Ascending aorta (tissue), 2 donors: Measurements from ENCODE around the gene THRB. TPM values are rescaled to one million over a fixed set of nuclear protein-coding genes. Genes with fewer than 3 reads are reported as not detected.

Source experiments
- DNase-seq, 2 donors: peaks; one replicate each; pipeline ENCODE4 v3.0.0-alpha.2; 2019; ENCODE audit warnings: low spot score in 2 of 2
- H3K27ac ChIP-seq, 2 donors: fragments of 200-600 bp; sonication (generic); one replicate each; pipeline ENCODE4 v1.5.1; 2016 to 2017; ENCODE audit warnings: mild to moderate bottlenecking in 1 of 2
- H3K27me3 ChIP-seq: fragments of 200-600 bp; sonication (generic); one replicate; pipeline ENCODE4 v1.5.1; 2017
- H3K36me3 ChIP-seq, 2 donors: fragments of 200-600 bp; sonication (generic); one replicate each; pipeline ENCODE4 v1.5.1; 2016
- H3K4me1 ChIP-seq, 2 donors: fragments of 200-600 bp; sonication (generic); one replicate each; pipeline ENCODE4 v1.5.1; 2016 to 2017; ENCODE audit warnings: mild to moderate bottlenecking in 1 of 2
- H3K4me3 ChIP-seq, 2 donors: fragments of 200-600 bp; sonication (generic); one replicate each; pipeline ENCODE4 v1.5.1; 2016 to 2017; ENCODE audit warnings: mild to moderate bottlenecking in 1 of 2
- H3K9me3 ChIP-seq, 2 donors: fragments of 200-600 bp; sonication (generic); one replicate each; pipeline ENCODE4 v1.5.1; 2016
- intact Hi-C: fragments of 100-400 bp; cut with DNase I; formaldehyde crosslinking; loops from one replicate; pipeline ENCODE4 v1.15.1; 2023
- total RNA-seq: library from RNA; depleted of rRNA; stranded (reverse); fragments of >200 nt; gene quantifications from one replicate; pipeline ENCODE4 v1.1.0, GENCODE V29; 2016
- TF ChIP-seq, protein P1 (sequence below), 3 experiments: fragments of 200-600 bp in 2 of 3; fragments of 450-650 bp in 1 of 3; sonication (generic) in 2 of 3; IDR thresholded peaks; one replicate each; pipeline ENCODE4 v1.5.1; 2016 to 2019; ENCODE audit warnings: antibody characterized with exemption in 3 of 3, mild to moderate bottlenecking in 1 of 3, moderate library complexity in 1 of 3

The THRB gene
- total RNA-seq, 1 donor from 2014 or later: 24.7 TPM

GRCh38 chr3:24474862-24475261, 19.8 kb downstream of the THRB start:
- no peak for DNase-seq
- TF ChIP-seq, protein P1, sequence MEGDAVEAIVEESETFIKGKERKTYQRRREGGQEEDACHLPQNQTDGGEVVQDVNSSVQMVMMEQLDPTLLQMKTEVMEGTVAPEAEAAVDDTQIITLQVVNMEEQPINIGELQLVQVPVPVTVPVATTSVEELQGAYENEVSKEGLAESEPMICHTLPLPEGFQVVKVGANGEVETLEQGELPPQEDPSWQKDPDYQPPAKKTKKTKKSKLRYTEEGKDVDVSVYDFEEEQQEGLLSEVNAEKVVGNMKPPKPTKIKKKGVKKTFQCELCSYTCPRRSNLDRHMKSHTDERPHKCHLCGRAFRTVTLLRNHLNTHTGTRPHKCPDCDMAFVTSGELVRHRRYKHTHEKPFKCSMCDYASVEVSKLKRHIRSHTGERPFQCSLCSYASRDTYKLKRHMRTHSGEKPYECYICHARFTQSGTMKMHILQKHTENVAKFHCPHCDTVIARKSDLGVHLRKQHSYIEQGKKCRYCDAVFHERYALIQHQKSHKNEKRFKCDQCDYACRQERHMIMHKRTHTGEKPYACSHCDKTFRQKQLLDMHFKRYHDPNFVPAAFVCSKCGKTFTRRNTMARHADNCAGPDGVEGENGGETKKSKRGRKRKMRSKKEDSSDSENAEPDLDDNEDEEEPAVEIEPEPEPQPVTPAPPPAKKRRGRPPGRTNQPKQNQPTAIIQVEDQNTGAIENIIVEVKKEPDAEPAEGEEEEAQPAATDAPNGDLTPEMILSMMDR (IDR thresholded peaks at IDR 0.05): no peak
- Histone ChIP-seq H3K36me3 (no peaks in the 10 kb centered on the region), H3K9me3 (no peaks in the 10 kb centered on the region), H3K4me1 (peaks cover 0 to 14% of the 10 kb centered on the region in 2 donors), H3K27ac (no peak overlapping the region), H3K4me3 (no peak overlapping the region), H3K27me3 (no peaks in the 10 kb centered on the region)
- intact Hi-C loops: loop anchor here (5.0 kb wide), 1 partner anchor 73 kb away; no protein-coding TSS in a partner anchor

GRCh38 chr3:24472358-24472757, 22.3 kb downstream of the THRB start:
- peaks cover 0 to 4% of the 10 kb centered on the region in 2 donors for H3K4me1 ChIP-seq
- no peaks in the 10 kb centered on the region for H3K36me3 ChIP-seq
- peaks cover 3 to 12% of the 10 kb centered on the region in 2 donors for H3K9me3 ChIP-seq
- DNase-seq: no peak
- intact Hi-C loops: no loop called here
- no peak overlapping the region for H3K27ac ChIP-seq
- no peaks in the 10 kb centered on the region for H3K27me3 ChIP-seq
- TF ChIP-seq, protein P1 (IDR thresholded peaks at IDR 0.05): no peak
- H3K4me3 ChIP-seq: no peak overlapping the region

- TF ChIP-seq, protein P1 (IDR thresholded peaks at IDR 0.05): no peak
- Histone ChIP-seq H3K4me3 (no peak overlapping the region), H3K27me3 (no peaks in the 10 kb centered on the region), H3K36me3 (no peaks in the 10 kb centered on the region), H3K9me3 (peaks cover 3 to 17% of the 10 kb centered on the region in 2 donors), H3K27ac (no peak overlapping the region), H3K4me1 (no peaks in the 10 kb centered on the region)
- intact Hi-C loops: no loop called here
- DNase-seq: no peak
Measured at GRCh38 chr3:24471486-24471885, 23.2 kb downstream of the THRB start.

- no peak for DNase-seq
- H3K4me1 ChIP-seq: no peaks in the 10 kb centered on the region
- H3K4me3 ChIP-seq: no peak overlapping the region
- no peak overlapping the region for H3K27ac ChIP-seq
- peaks cover 3 to 28% of the 10 kb centered on the region in 2 donors for H3K9me3 ChIP-seq
- no peaks in the 10 kb centered on the region for H3K36me3 ChIP-seq
- TF ChIP-seq, protein P1 (IDR thresholded peaks at IDR 0.05): no peak
- H3K27me3 ChIP-seq: no peaks in the 10 kb centered on the region
- intact Hi-C loops: no loop called here
Measured at GRCh38 chr3:24470277-24470676, 24.4 kb downstream of the THRB start.

DNA sequence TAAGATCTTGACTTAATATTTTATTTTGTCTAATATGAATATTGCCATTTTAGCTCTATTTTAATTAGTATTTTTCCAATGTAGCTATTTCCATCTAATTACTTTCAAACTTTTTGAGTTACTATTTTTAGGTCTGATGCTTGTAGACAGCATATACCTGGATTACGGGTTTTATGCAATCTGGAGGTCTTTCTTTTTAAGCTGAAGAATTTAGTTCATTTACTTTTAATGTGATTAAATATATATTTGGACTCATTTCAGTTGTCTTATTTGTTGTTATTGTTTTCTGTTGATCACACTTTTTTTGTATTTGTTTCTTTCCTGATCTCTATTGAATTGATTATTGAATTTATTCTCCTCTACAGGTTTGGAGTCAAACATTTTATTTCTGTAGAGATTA, 30.3 kb downstream of the THRB start:
- TF ChIP-seq, protein P1 (IDR thresholded peaks at IDR 0.05): no peak
- Histone ChIP-seq H3K27me3 (no peaks in the 10 kb centered on the region), H3K27ac (no peak overlapping the region), H3K36me3 (no peaks in the 10 kb centered on the region), H3K9me3 (peaks cover 3 to 39% of the 10 kb centered on the region in 2 donors), H3K4me1 (peaks cover 0 to 5% of the 10 kb centered on the region in 2 donors), H3K4me3 (no peak overlapping the region)
- no peak for DNase-seq
- intact Hi-C loops: no loop called here

DNA sequence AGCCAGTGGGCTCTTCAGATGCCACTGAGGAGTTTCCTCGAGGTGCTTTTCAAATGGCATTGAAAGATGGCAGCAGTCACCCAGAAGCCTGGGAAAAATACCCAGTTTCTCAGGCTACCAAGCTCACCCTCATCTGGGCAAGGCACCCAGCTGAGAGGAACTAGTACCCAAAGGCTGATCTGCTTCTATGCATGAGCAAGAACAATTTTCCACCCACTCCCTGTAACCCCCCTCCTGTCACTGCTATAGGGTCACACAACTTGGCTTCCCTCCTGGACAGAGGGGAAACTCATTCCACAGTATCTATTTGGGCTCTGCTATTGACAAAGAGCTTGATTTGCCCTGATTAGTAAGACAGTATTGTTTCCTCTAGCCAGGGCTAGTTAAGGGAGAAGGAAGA, 31.9 kb downstream of the THRB start:
- intact Hi-C loops: no loop called here
- peak overlapping the region; percentile 47 to 54 for H3K27ac ChIP-seq

More for the DNA sequence above, 31.9 kb downstream of the THRB start:
- Histone ChIP-seq H3K4me3 (no peak overlapping the region), H3K4me1 (peaks cover 0 to 5% of the 10 kb centered on the region in 2 donors), H3K27me3 (no peaks in the 10 kb centered on the region), H3K9me3 (peaks cover 3 to 31% of the 10 kb centered on the region in 2 donors), H3K36me3 (no peaks in the 10 kb centered on the region)
- TF ChIP-seq, protein P1 (IDR thresholded peaks at IDR 0.05): no peak
- DNase-seq: no peak
